Liver (tissue), 9 donors: ENCODE results near the gene UBL4A. TPM values are rescaled to one million over a fixed set of nuclear protein-coding genes. Genes with fewer than 3 reads are reported as not detected.
A peak's percentile ranks its signal among the peaks of the same experiment; 100 is the strongest.

Source experiments
- DNase-seq: peaks from one replicate; pipeline ENCODE4 v3.0.0-alpha.2; 2017; ENCODE audit warnings: low spot score
- H3K27ac ChIP-seq, 2 donors: one replicate each; pipeline ENCODE4 v1.7.0; 2013; ENCODE audit warnings: inconsistent platforms in 2 of 2, low read length in 2 of 2, control low read depth in 1 of 2, low read depth in 1 of 2, mild to moderate bottlenecking in 1 of 2
- H3K27me3 ChIP-seq, 4 donors: one replicate each; pipeline versions ENCODE4 v1.6.1 to v1.7.0; 2013; ENCODE audit warnings: low read length in 3 of 4, inconsistent platforms in 1 of 4, mild to moderate bottlenecking in 1 of 4, moderate library complexity in 1 of 4; ENCODE audit not compliant: control insufficient read depth in 4 of 4, insufficient read depth in 4 of 4
- H3K36me3 ChIP-seq, 4 donors: one replicate each; pipeline versions ENCODE4 v1.6.1 to v1.7.0; 2013; ENCODE audit warnings: low read length in 3 of 4, mild to moderate bottlenecking in 3 of 4, low read depth in 1 of 4, moderate library complexity in 1 of 4; ENCODE audit not compliant: control insufficient read depth in 4 of 4, insufficient read depth in 3 of 4
- H3K4me1 ChIP-seq, 4 donors: one replicate each; pipeline versions ENCODE4 v1.6.1 to v1.7.0; 2013; ENCODE audit warnings: low read length in 3 of 4, mild to moderate bottlenecking in 3 of 4, moderate library complexity in 1 of 4; ENCODE audit not compliant: control insufficient read depth in 4 of 4, insufficient read depth in 4 of 4
- H3K4me3 ChIP-seq, 3 donors: one replicate each; pipeline versions ENCODE4 v1.6.1 to v1.7.0; 2013; ENCODE audit warnings: low read length in 3 of 3, control low read depth in 1 of 3, low read depth in 1 of 3, mild to moderate bottlenecking in 1 of 3
- H3K9ac ChIP-seq, 2 donors: one replicate each; pipeline ENCODE4 v1.7.0; 2013; ENCODE audit warnings: low read length in 2 of 2, mild to moderate bottlenecking in 2 of 2, moderate library complexity in 2 of 2, control low read depth in 1 of 2, low read depth in 1 of 2
- H3K9me3 ChIP-seq, 4 donors: one replicate each; pipeline versions ENCODE4 v1.6.1 to v1.7.0; 2013; ENCODE audit warnings: low read length in 3 of 4; ENCODE audit not compliant: control insufficient read depth in 4 of 4
- ATF3 ChIP-seq: IDR thresholded peaks from 2 replicates; pipeline ENCODE4 v1.6.1; 2016; ENCODE audit warnings: antibody characterized with exemption
- CTCF ChIP-seq: fragments of 150-350 bp; IDR thresholded peaks from 2 replicates; pipeline ENCODE4 v1.5.1; 2017; ENCODE audit warnings: improper control_type of control experiment, low read depth, low read length; ENCODE audit not compliant: missing input control
- EGR1 ChIP-seq, 2 donors: IDR thresholded peaks; 2 replicates each; pipeline ENCODE4 v1.6.1; 2016 to 2018; ENCODE audit warnings: antibody characterized with exemption in 2 of 2, low read depth in 2 of 2
- FOXA1 ChIP-seq: IDR thresholded peaks from 2 replicates; pipeline ENCODE4 v1.6.1; 2016; ENCODE audit warnings: antibody characterized with exemption
- FOXA2 ChIP-seq: IDR thresholded peaks from 2 replicates; pipeline ENCODE4 v1.6.1; 2016; ENCODE audit warnings: antibody characterized with exemption
- GABPA ChIP-seq, 2 donors: IDR thresholded peaks in 1 of 2; conservative IDR thresholded peaks in 1 of 2; 2 replicates each; pipeline ENCODE4 v1.6.1; 2016; ENCODE audit warnings: antibody characterized with exemption in 2 of 2, mild to moderate bottlenecking in 1 of 2, moderate library complexity in 1 of 2
- HNF4G ChIP-seq: IDR thresholded peaks from 2 replicates; pipeline ENCODE4 v1.6.1; 2016; ENCODE audit warnings: antibody characterized with exemption
- JUND ChIP-seq, 2 donors: IDR thresholded peaks; 2 replicates each; pipeline ENCODE4 v1.6.1; 2016; ENCODE audit warnings: antibody characterized with exemption in 2 of 2
- MAX ChIP-seq: IDR thresholded peaks from 2 replicates; pipeline ENCODE4 v1.6.1; 2016; ENCODE audit warnings: antibody characterized with exemption
- NR2F2 ChIP-seq: IDR thresholded peaks from 2 replicates; pipeline ENCODE4 v1.6.1; 2016; ENCODE audit warnings: antibody characterized with exemption
- RAD21 ChIP-seq, 2 donors: IDR thresholded peaks; 2 replicates each; pipeline ENCODE4 v1.6.1; 2016; ENCODE audit warnings: antibody characterized with exemption in 2 of 2, mild to moderate bottlenecking in 2 of 2
- REST ChIP-seq: IDR thresholded peaks from 2 replicates; pipeline ENCODE4 v1.6.1; 2016; ENCODE audit warnings: antibody characterized with exemption, mild to moderate bottlenecking
- RXRA ChIP-seq, 2 donors: IDR thresholded peaks; 2 replicates each; pipeline ENCODE4 v1.6.1; 2017 to 2018; ENCODE audit warnings: antibody characterized with exemption in 2 of 2, mild to moderate bottlenecking in 1 of 2
- SP1 ChIP-seq: IDR thresholded peaks from 2 replicates; pipeline ENCODE4 v1.6.1; 2018; ENCODE audit warnings: antibody characterized with exemption, mild to moderate bottlenecking
- TAF1 ChIP-seq: conservative IDR thresholded peaks from 2 replicates; pipeline ENCODE4 v1.6.1; 2016; ENCODE audit warnings: antibody characterized with exemption, mild to moderate bottlenecking
- YY1 ChIP-seq: IDR thresholded peaks from 2 replicates; pipeline ENCODE4 v1.6.1; 2016; ENCODE audit warnings: antibody characterized with exemption, mild to moderate bottlenecking
- ZBTB33 ChIP-seq: IDR thresholded peaks from 2 replicates; pipeline ENCODE4 v1.6.1; 2016; ENCODE audit warnings: antibody characterized with exemption
- WGBS: extraction: QIAGEN DNeasy Blood & Tissue Kit; methylation state at CpG from one replicate; pipeline ENCODE4 v1.1.7; 2013; 5-methylcytosine and 5-hydroxymethylcytosine counted together
- polyA plus RNA-seq, 2 donors: library from polyadenylated mRNA; stranded (reverse) in 1 of 2; unstranded in 1 of 2; fragments of 200-250 nt in 1 of 2; fragments of >200 nt in 1 of 2; fragmentation: Nextera tagmentation in 1 of 2; extraction: Ambion mirVana in 1 of 2; gene quantifications; one replicate each; pipeline versions ENCODE4 v1.2.1 to v1.2.3, GENCODE V29; 2013 to 2015
- total RNA-seq, 2 donors: library from RNA; depleted of rRNA; stranded (reverse); fragments of >200 nt; gene quantifications; one replicate each; pipeline ENCODE4 v1.2.3, GENCODE V29; 2014
- donor health status: healthy.
- donor health status: healthy.
- donor health status: healthy.
- donor health status: healthy.
- donor health status: healthy.

The UBL4A gene
- total and polyA plus RNA-seq, 4 donors: 13.9 to 22.2 (median 20.8) TPM

- no peak overlapping the region for H3K27ac ChIP-seq
- H3K9me3 ChIP-seq: no peaks in the 10 kb centered on the region
- no peak overlapping the region for H3K9ac ChIP-seq
- WGBS: 92% methylated on average over 17 of the region's 17 CpGs
- H3K4me1 ChIP-seq: peaks cover 14 to 30% (median 22%) of the 10 kb centered on the region in 4 donors
- no peak for TF ChIP-seq ATF3
- no peak for TF ChIP-seq HNF4G
- no peak for TF ChIP-seq ZBTB33
- no peak for TF ChIP-seq FOXA1
- TF ChIP-seq REST: no peak
- no peak for TF ChIP-seq YY1
- no peak for TF ChIP-seq MAX
- no peak for TF ChIP-seq JUND (IDR thresholded peaks at IDR 0.05)
- no peak for TF ChIP-seq NR2F2
- no peak for TF ChIP-seq GABPA (IDR thresholded peaks at IDR 0.05 in 1 of 2, conservative IDR thresholded peaks at IDR 0.05 in 1 of 2)
- TF ChIP-seq EGR1 (IDR thresholded peaks at IDR 0.05; ENCODE audit: low read depth in 2 of 2): no peak
- TF ChIP-seq FOXA2: no peak
- no peaks in the 10 kb centered on the region for H3K27me3 ChIP-seq
- DNase-seq: no peak
- H3K4me3 ChIP-seq: no peak overlapping the region
- H3K36me3 ChIP-seq: peaks cover 0 to 7% (median 2%) of the 10 kb centered on the region in 4 donors
Measured at GRCh38 chrX:154440623-154441357, 45.6 kb downstream of the UBL4A start.

- Histone ChIP-seq H3K9me3 (no peaks in the 10 kb centered on the region), H3K27ac (peak overlapping the region in 1 of 2 donors; percentile 67), H3K4me1 (peaks cover 10 to 27% (median 17%) of the 10 kb centered on the region in 4 donors), H3K4me3 (no peak overlapping the region), H3K27me3 (no peaks in the 10 kb centered on the region), H3K9ac (no peak overlapping the region), H3K36me3 (peaks cover 0 to 10% (median 2%) of the 10 kb centered on the region in 4 donors)
- WGBS: 42% methylated on average over 18 of the region's 18 CpGs
- peak; percentile 55 for TF ChIP-seq NR2F2
- TF ChIP-seq GABPA (IDR thresholded peaks at IDR 0.05 in 1 of 2, conservative IDR thresholded peaks at IDR 0.05 in 1 of 2): peak; percentile 67 to 84
- TF ChIP-seq RAD21 (IDR thresholded peaks at IDR 0.05): no peak
- peak; percentile 88 to 92 for TF ChIP-seq RXRA (IDR thresholded peaks at IDR 0.05)
- TF ChIP-seq CTCF: no peak
- TF ChIP-seq MAX: no peak
- TF ChIP-seq REST: no peak
- no peak for TF ChIP-seq FOXA2
- no peak for TF ChIP-seq TAF1
- no peak for TF ChIP-seq FOXA1
- TF ChIP-seq SP1: peak; percentile 52
- TF ChIP-seq JUND (IDR thresholded peaks at IDR 0.05): no peak
- DNase-seq: no peak
Measured at GRCh38 chrX:154439841-154440240, 46.6 kb downstream of the UBL4A start.
